PC-9 (cell line): ENCODE measurements around the gene LIPE.

Experiments
- EZH2 ChIP-seq: fragments of 200-600 bp; sonication (generic); IDR thresholded peaks from 2 replicates; pipeline ENCODE4 v1.8.0; 2017; ENCODE audit warnings: antibody characterized with exemption, low read depth
- TF ChIP-seq, protein P1 (sequence below): fragments of 200-600 bp; sonication (generic); conservative IDR thresholded peaks from 2 replicates; pipeline ENCODE4 v1.6.1; 2017; ENCODE audit warnings: mixed run types, antibody characterized with exemption, mild to moderate bottlenecking, moderate library complexity

DNA sequence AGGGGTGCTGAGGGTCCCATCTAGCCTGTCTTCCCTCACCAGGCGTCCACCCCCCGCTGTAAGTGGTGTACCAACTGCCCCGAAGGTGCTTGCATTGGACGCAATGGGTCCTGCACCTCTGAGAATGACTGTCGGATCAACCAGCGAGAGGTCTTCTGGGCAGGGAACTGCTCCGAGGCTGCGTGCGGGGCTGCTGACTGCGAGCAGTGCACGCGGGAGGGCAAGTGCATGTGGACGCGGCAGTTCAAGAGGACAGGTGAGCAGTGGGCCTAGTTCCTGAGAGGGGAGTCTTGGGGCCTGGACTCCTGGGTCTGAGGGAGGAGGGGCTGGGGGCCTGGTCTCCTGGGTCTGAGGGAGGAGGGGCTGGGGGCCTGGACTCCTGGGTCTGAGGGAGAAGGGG lies 64.8 kb downstream of the LIPE start:
- TF ChIP-seq, protein P1, sequence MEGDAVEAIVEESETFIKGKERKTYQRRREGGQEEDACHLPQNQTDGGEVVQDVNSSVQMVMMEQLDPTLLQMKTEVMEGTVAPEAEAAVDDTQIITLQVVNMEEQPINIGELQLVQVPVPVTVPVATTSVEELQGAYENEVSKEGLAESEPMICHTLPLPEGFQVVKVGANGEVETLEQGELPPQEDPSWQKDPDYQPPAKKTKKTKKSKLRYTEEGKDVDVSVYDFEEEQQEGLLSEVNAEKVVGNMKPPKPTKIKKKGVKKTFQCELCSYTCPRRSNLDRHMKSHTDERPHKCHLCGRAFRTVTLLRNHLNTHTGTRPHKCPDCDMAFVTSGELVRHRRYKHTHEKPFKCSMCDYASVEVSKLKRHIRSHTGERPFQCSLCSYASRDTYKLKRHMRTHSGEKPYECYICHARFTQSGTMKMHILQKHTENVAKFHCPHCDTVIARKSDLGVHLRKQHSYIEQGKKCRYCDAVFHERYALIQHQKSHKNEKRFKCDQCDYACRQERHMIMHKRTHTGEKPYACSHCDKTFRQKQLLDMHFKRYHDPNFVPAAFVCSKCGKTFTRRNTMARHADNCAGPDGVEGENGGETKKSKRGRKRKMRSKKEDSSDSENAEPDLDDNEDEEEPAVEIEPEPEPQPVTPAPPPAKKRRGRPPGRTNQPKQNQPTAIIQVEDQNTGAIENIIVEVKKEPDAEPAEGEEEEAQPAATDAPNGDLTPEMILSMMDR, result no peak
- no peak for TF ChIP-seq EZH2
